Measurements from ENCODE around the gene WDR49.

The WDR49 gene

GRCh38 chr3:167611718-167612117 is 42.0 kb downstream of the WDR49 start:
- no peak for DNase-seq

- DNase-seq = no peak
These were observed 44.6 kb downstream of the WDR49 start for GRCh38 chr3:167609156-167609555.

- no peak for DNase-seq
These were observed 46.9 kb downstream of the WDR49 start for GRCh38 chr3:167606836-167607235.

GRCh38 chr3:167605871-167606270 is 47.9 kb downstream of the WDR49 start:
- no peak for DNase-seq

GRCh38 chr3:167602041-167602440 is 51.7 kb downstream of the WDR49 start:
- DNase-seq = no peak

- DNase-seq = no peak
These were observed 66.1 kb downstream of the WDR49 start for GRCh38 chr3:167587651-167588050.

- no peak for DNase-seq
These were observed 78.6 kb downstream of the WDR49 start for GRCh38 chr3:167575000-167575600.

- no peak for DNase-seq
These were observed 80.8 kb downstream of the WDR49 start for GRCh38 chr3:167572991-167573390.

GRCh38 chr3:167568634-167569033 is 85.1 kb downstream of the WDR49 start:
- no peak for DNase-seq

- no peak for DNase-seq
These were observed 88.3 kb downstream of the WDR49 start for GRCh38 chr3:167565489-167565888.

GRCh38 chr3:167564612-167565011 is 89.1 kb downstream of the WDR49 start:
- DNase-seq = no peak

- DNase-seq = no peak
These were observed 93.8 kb downstream of the WDR49 start for GRCh38 chr3:167559924-167560323.

GRCh38 chr3:167554898-167555297 is 98.8 kb downstream of the WDR49 start:
- no peak for DNase-seq

- DNase-seq = no peak
These were observed 115.7 kb downstream of the WDR49 start for GRCh38 chr3:167538081-167538480.

- no peak for DNase-seq
These were observed 132.8 kb downstream of the WDR49 start for GRCh38 chr3:167521006-167521355.

GRCh38 chr3:167520266-167521005 is 133.3 kb downstream of the WDR49 start:
- DNase-seq = no peak

- DNase-seq = no peak
These were observed 145.8 kb downstream of the WDR49 start for GRCh38 chr3:167507954-167508353.

- DNase-seq = no peak
These were observed 151.3 kb downstream of the WDR49 start for GRCh38 chr3:167502401-167502800.

- no peak for DNase-seq
These were observed 151.8 kb downstream of the WDR49 start for GRCh38 chr3:167501941-167502340.

- DNase-seq = no peak
These were observed 155.8 kb downstream of the WDR49 start for GRCh38 chr3:167497903-167498302.

GRCh38 chr3:167493244-167493643 is 160.5 kb downstream of the WDR49 start:
- DNase-seq = no peak

GRCh38 chr3:167491621-167492020 is 162.1 kb downstream of the WDR49 start:
- DNase-seq = no peak

- no peak for DNase-seq
These were observed 164.2 kb downstream of the WDR49 start for GRCh38 chr3:167489571-167489970.

GRCh38 chr3:167487556-167487955 is 166.2 kb downstream of the WDR49 start:
- no peak for DNase-seq

GRCh38 chr3:167484551-167484950 is 169.2 kb downstream of the WDR49 start:
- no peak for DNase-seq

Measured in NCI-H2227 treated with DMSO at 0.1 percent for 48 hours (cell line).